Measurements from ENCODE around the gene ZEB2.

The ZEB2 gene

GRCh38 chr2:144356402-144356801 lies 163.5 kb downstream of the ZEB2 start:
- Histone ChIP-seq H3F3A (ENCODE audit: low read depth) (no peaks in the 10 kb centered on the region), H3K4me3 (ENCODE audit: low read length, poor library complexity, severe bottlenecking) (no peak overlapping the region), H3K9ac (ENCODE audit: low read depth, low read length, poor library complexity, severe bottlenecking) (no peak overlapping the region)

GRCh38 chr2:144354953-144355352 lies 165.0 kb downstream of the ZEB2 start:
- Histone ChIP-seq H3K4me3 (ENCODE audit: low read length, poor library complexity, severe bottlenecking) (no peak overlapping the region), H3K79me2 (ENCODE audit: insufficient read depth, low read length) (no peaks in the 10 kb centered on the region), H3F3A (ENCODE audit: low read depth) (no peaks in the 10 kb centered on the region), H3K4me1 (ENCODE audit: insufficient read depth, low read length, poor library complexity, severe bottlenecking) (no peaks in the 10 kb centered on the region), H3K9me3 (ENCODE audit: insufficient read depth, low read depth, low read length) (no peaks in the 10 kb centered on the region), H3K9me2 (replicated peaks; ENCODE audit: low read depth, low read length) (no peaks in the 10 kb centered on the region), H2AFZ (ENCODE audit: low read length) (0 out of 2 replicates have a peak overlapping the region, but pooled peaks have one; percentile 4), H3K9ac (ENCODE audit: low read depth, low read length, poor library complexity, severe bottlenecking) (no peak overlapping the region), H3K36me3 (ENCODE audit: insufficient read depth, low read length) (no peaks in the 10 kb centered on the region), H4K20me1 (ENCODE audit: insufficient read depth, low read length, poor library complexity, severe bottlenecking) (no peaks in the 10 kb centered on the region), H3K27me3 (ENCODE audit: insufficient read depth, low read length, poor library complexity, severe bottlenecking) (no peaks in the 10 kb centered on the region), H3K4me2 (ENCODE audit: low read depth, low read length, poor library complexity, severe bottlenecking) (no peak overlapping the region)
- TF ChIP-seq CTCF (conservative IDR thresholded peaks at IDR 0.05; ENCODE audit: low read length), result no peak
- no peak for TF ChIP-seq EZH2phosphoT487 (IDR thresholded peaks at IDR 0.05; ENCODE audit: borderline replicate concordance)

More at GRCh38 chr2:144356402-144356801, 163.5 kb downstream of the ZEB2 start:
- no peaks in the 10 kb centered on the region for H3K79me2 ChIP-seq (ENCODE audit: insufficient read depth, low read length)
- no peak overlapping the region for H2AFZ ChIP-seq (ENCODE audit: low read length)
- H3K9me3 ChIP-seq (ENCODE audit: insufficient read depth, low read depth, low read length), result no peaks in the 10 kb centered on the region
- H3K9me2 ChIP-seq (replicated peaks; ENCODE audit: low read depth, low read length), result no peaks in the 10 kb centered on the region
- TF ChIP-seq EZH2phosphoT487 (IDR thresholded peaks at IDR 0.05; ENCODE audit: borderline replicate concordance) (no peak), CTCF (conservative IDR thresholded peaks at IDR 0.05; ENCODE audit: low read length) (no peak)
- H4K20me1 ChIP-seq (ENCODE audit: insufficient read depth, low read length, poor library complexity, severe bottlenecking), result no peaks in the 10 kb centered on the region
- no peak overlapping the region for H3K4me2 ChIP-seq (ENCODE audit: low read depth, low read length, poor library complexity, severe bottlenecking)
- no peaks in the 10 kb centered on the region for H3K27me3 ChIP-seq (ENCODE audit: insufficient read depth, low read length, poor library complexity, severe bottlenecking)
- no peaks in the 10 kb centered on the region for H3K36me3 ChIP-seq (ENCODE audit: insufficient read depth, low read length)
- H3K4me1 ChIP-seq (ENCODE audit: insufficient read depth, low read length, poor library complexity, severe bottlenecking), result no peaks in the 10 kb centered on the region

- Histone ChIP-seq H3K79me2 (ENCODE audit: insufficient read depth, low read length) (no peaks in the 10 kb centered on the region), H3K36me3 (ENCODE audit: insufficient read depth, low read length) (no peaks in the 10 kb centered on the region), H3K9me3 (ENCODE audit: insufficient read depth, low read depth, low read length) (no peaks in the 10 kb centered on the region), H3K9ac (ENCODE audit: low read depth, low read length, poor library complexity, severe bottlenecking) (no peak overlapping the region), H3K4me3 (ENCODE audit: low read length, poor library complexity, severe bottlenecking) (no peak overlapping the region), H3K4me1 (ENCODE audit: insufficient read depth, low read length, poor library complexity, severe bottlenecking) (no peaks in the 10 kb centered on the region), H3K27me3 (ENCODE audit: insufficient read depth, low read length, poor library complexity, severe bottlenecking) (no peaks in the 10 kb centered on the region), H3F3A (ENCODE audit: low read depth) (no peaks in the 10 kb centered on the region), H3K9me2 (replicated peaks; ENCODE audit: low read depth, low read length) (no peaks in the 10 kb centered on the region), H4K20me1 (ENCODE audit: insufficient read depth, low read length, poor library complexity, severe bottlenecking) (no peaks in the 10 kb centered on the region), H3K4me2 (ENCODE audit: low read depth, low read length, poor library complexity, severe bottlenecking) (no peak overlapping the region), H2AFZ (ENCODE audit: low read length) (no peak overlapping the region)
- TF ChIP-seq EZH2phosphoT487 (IDR thresholded peaks at IDR 0.05; ENCODE audit: borderline replicate concordance), result no peak
- TF ChIP-seq CTCF (conservative IDR thresholded peaks at IDR 0.05; ENCODE audit: low read length), result no peak
Measured at GRCh38 chr2:144351687-144352086, 168.2 kb downstream of the ZEB2 start.

Measured in Loucy (cell line).